Trophoblast cell (in vitro differentiated cells and primary cell): ENCODE results near the gene OCRL.

Experiments
- DNase-seq, 2 donors: peaks; one replicate each; pipeline ENCODE4 v3.0.0-alpha.2; 2016
- H2AFZ ChIP-seq: 2 replicates; pipeline ENCODE4 v1.6.1; 2013; ENCODE audit warnings: low read length, moderate library complexity, mild to moderate bottlenecking; ENCODE audit not compliant: insufficient read depth, poor library complexity
- H2AK5ac ChIP-seq: 2 replicates; pipeline ENCODE4 v1.6.1; 2013; ENCODE audit warnings: mild to moderate bottlenecking, low read length
- H2BK120ac ChIP-seq: 2 replicates; pipeline ENCODE4 v1.6.1; 2013; ENCODE audit warnings: low read length, mild to moderate bottlenecking, moderate library complexity; ENCODE audit not compliant: insufficient read depth, poor library complexity
- H2BK12ac ChIP-seq: 2 replicates; pipeline ENCODE4 v1.6.1; 2013; ENCODE audit warnings: mild to moderate bottlenecking, low read length, moderate library complexity
- H2BK5ac ChIP-seq: 2 replicates; pipeline ENCODE4 v1.6.1; 2013; ENCODE audit warnings: low read length, low read depth, moderate library complexity, mild to moderate bottlenecking; ENCODE audit not compliant: poor library complexity
- H3K14ac ChIP-seq: 2 replicates; pipeline ENCODE4 v1.6.1; 2013; ENCODE audit warnings: mild to moderate bottlenecking, low read length
- H3K18ac ChIP-seq: 2 replicates; pipeline ENCODE4 v1.6.1; 2013; ENCODE audit warnings: mild to moderate bottlenecking, low read length
- H3K23ac ChIP-seq: 2 replicates; pipeline ENCODE4 v1.6.1; 2013; ENCODE audit warnings: low read length
- H3K27ac ChIP-seq: 2 replicates; pipeline ENCODE4 v1.5.1; 2013; ENCODE audit warnings: low read depth, mild to moderate bottlenecking, inconsistent platforms, low read length, moderate library complexity
- H3K27me3 ChIP-seq: 2 replicates; pipeline ENCODE4 v1.6.1; 2013; ENCODE audit warnings: inconsistent platforms, mild to moderate bottlenecking, low read length, moderate library complexity; ENCODE audit not compliant: insufficient read depth
- H3K36me3 ChIP-seq, 2 experiments: 1 replicate in 1 of 2; 2 replicates in 1 of 2; pipeline ENCODE4 v1.6.1; 2013; ENCODE audit warnings: low read length in 2 of 2, mild to moderate bottlenecking in 2 of 2, moderate library complexity in 1 of 2; ENCODE audit not compliant: insufficient read depth in 2 of 2, control insufficient read depth in 1 of 2
- H3K4ac ChIP-seq: 2 replicates; pipeline ENCODE4 v1.6.1; 2013; ENCODE audit warnings: low read depth, mild to moderate bottlenecking, low read length, moderate library complexity
- H3K4me1 ChIP-seq, 2 experiments: 1 replicate in 1 of 2; 2 replicates in 1 of 2; pipeline ENCODE4 v1.6.1; 2013; ENCODE audit warnings: low read length in 2 of 2, mild to moderate bottlenecking in 2 of 2, moderate library complexity in 1 of 2; ENCODE audit not compliant: insufficient read depth in 2 of 2, control insufficient read depth in 1 of 2
- H3K4me2 ChIP-seq: 2 replicates; pipeline ENCODE4 v1.6.1; 2013; ENCODE audit warnings: inconsistent platforms, mild to moderate bottlenecking, low read length, moderate library complexity
- H3K4me3 ChIP-seq: 2 replicates; pipeline ENCODE4 v1.5.1; 2013; ENCODE audit warnings: mild to moderate bottlenecking, low read depth, low read length, inconsistent platforms
- H3K79me1 ChIP-seq: one replicate; pipeline ENCODE4 v1.6.1; 2013; ENCODE audit warnings: low read length
- H3K79me2 ChIP-seq: 2 replicates; pipeline ENCODE4 v1.6.1; 2013; ENCODE audit warnings: low read length, mild to moderate bottlenecking; ENCODE audit not compliant: control insufficient read depth, insufficient read depth, poor library complexity
- H3K9ac ChIP-seq: 2 replicates; pipeline ENCODE4 v1.6.1; 2013; ENCODE audit warnings: mild to moderate bottlenecking, low read length
- H3K9me3 ChIP-seq: 2 replicates; pipeline ENCODE4 v1.6.1; 2013; ENCODE audit warnings: low read depth, mild to moderate bottlenecking, control low read depth, inconsistent platforms, low read length; ENCODE audit not compliant: insufficient read depth
- H4K12ac ChIP-seq: 2 replicates; pipeline ENCODE4 v1.6.1; 2013; ENCODE audit warnings: low read depth, mild to moderate bottlenecking, low read length, moderate library complexity
- H4K8ac ChIP-seq: 2 replicates; pipeline ENCODE4 v1.6.1; 2013; ENCODE audit warnings: low read depth, mild to moderate bottlenecking, low read length, moderate library complexity
- H4K91ac ChIP-seq: one replicate; pipeline ENCODE4 v1.6.1; 2013; ENCODE audit warnings: low read depth, mild to moderate bottlenecking, low read length, moderate library complexity
- WGBS: extraction: QIAGEN DNeasy Blood & Tissue Kit; methylation state at CpG from one replicate; pipeline ENCODE4 v1.1.7; 2013; ENCODE audit warnings: missing lambda C conversion rate; ENCODE audit not compliant: insufficient read length, insufficient coverage; ENCODE audit errors: extremely low coverage; 5-methylcytosine and 5-hydroxymethylcytosine counted together

OCRL gene

GRCh38 chrX:129534816-129535578 is 5.1 kb upstream of the OCRL start:
- Histone ChIP-seq H2BK12ac (no peak overlapping the region), H3K27me3 (no peaks in the 10 kb centered on the region), H4K8ac (no peak overlapping the region), H2BK120ac (no peak overlapping the region), H2BK5ac (no peak overlapping the region), H3K23ac (no peak overlapping the region), H3K79me1 (no peaks in the 10 kb centered on the region), H2AK5ac (no peak overlapping the region), H4K91ac (no peak overlapping the region), H2AFZ (no peak overlapping the region), H3K18ac (no peak overlapping the region), H3K27ac (no peak overlapping the region), H3K9ac (no peak overlapping the region), H3K4me2 (no peak overlapping the region), H3K4ac (no peak overlapping the region), H3K36me3 (no peaks in the 10 kb centered on the region), H4K12ac (no peak overlapping the region), H3K4me1 (no peaks in the 10 kb centered on the region), H3K9me3 (no peaks in the 10 kb centered on the region), H3K79me2 (no peaks in the 10 kb centered on the region), H3K14ac (no peak overlapping the region), H3K4me3 (no peak overlapping the region)
- peak; percentile 67 to 84 for DNase-seq
- WGBS: no CpG with 5 or more reads among the region's 4 CpGs

- H4K12ac ChIP-seq: peak overlapping the region; percentile 51
- peak overlapping the region; percentile 74 for H3K4me3 ChIP-seq
- peak overlapping the region; percentile 75 for H3K9ac ChIP-seq
- H3K27ac ChIP-seq: no peak overlapping the region
- H3K79me2 ChIP-seq: peaks cover 2% of the 10 kb centered on the region
- H3K9me3 ChIP-seq: no peaks in the 10 kb centered on the region
- no peak overlapping the region for H2BK5ac ChIP-seq
- H4K91ac ChIP-seq: peak overlapping the region; percentile 4
- peak overlapping the region; percentile 83 for H2AK5ac ChIP-seq
- H3K23ac ChIP-seq: no peak overlapping the region
- no peak overlapping the region for H2BK12ac ChIP-seq
- H2AFZ ChIP-seq: no peak overlapping the region
- no CpG with 5 or more reads among the region's 14 CpGs for WGBS
- peak overlapping the region; percentile 40 for H3K4ac ChIP-seq
- H3K4me1 ChIP-seq: peaks cover 0 to 5% of the 10 kb centered on the region in 2 experiments
- H3K36me3 ChIP-seq: no peaks in the 10 kb centered on the region
- H3K4me2 ChIP-seq: peak overlapping the region; percentile 98
- H2BK120ac ChIP-seq: no peak overlapping the region
- H3K79me1 ChIP-seq: peaks cover 2% of the 10 kb centered on the region
- DNase-seq: no peak
- H4K8ac ChIP-seq: peak overlapping the region; percentile 48
- peak overlapping the region; percentile 61 for H3K18ac ChIP-seq
- H3K14ac ChIP-seq: peak overlapping the region; percentile 48
- no peaks in the 10 kb centered on the region for H3K27me3 ChIP-seq
Observed at GRCh38 chrX:129540722-129541184, 694 bp downstream of the OCRL start.

GRCh38 chrX:129544780-129545179 is 4.7 kb downstream of the OCRL start:
- Histone ChIP-seq H3K18ac (no peak overlapping the region), H3K9ac (no peak overlapping the region), H3K4ac (no peak overlapping the region), H2BK12ac (no peak overlapping the region), H3K79me2 (peaks cover 2% of the 10 kb centered on the region), H2BK5ac (no peak overlapping the region), H3K9me3 (no peaks in the 10 kb centered on the region), H3K4me2 (no peak overlapping the region), H4K91ac (no peak overlapping the region), H2AK5ac (no peak overlapping the region), H3K36me3 (peaks cover 0 to 4% of the 10 kb centered on the region in 2 experiments), H2AFZ (no peak overlapping the region), H3K79me1 (peaks cover 2% of the 10 kb centered on the region), H3K14ac (no peak overlapping the region), H4K12ac (no peak overlapping the region), H4K8ac (no peak overlapping the region), H3K27me3 (no peaks in the 10 kb centered on the region), H3K4me3 (no peak overlapping the region), H3K4me1 (peaks cover 0 to 5% of the 10 kb centered on the region in 2 experiments), H2BK120ac (no peak overlapping the region), H3K27ac (no peak overlapping the region), H3K23ac (no peak overlapping the region)
- WGBS: no CpG with 5 or more reads among the region's 2 CpGs
- no peak for DNase-seq

- Histone ChIP-seq H4K8ac (no peak overlapping the region), H2BK5ac (no peak overlapping the region), H4K12ac (no peak overlapping the region), H3K9ac (no peak overlapping the region), H3K27me3 (no peaks in the 10 kb centered on the region), H3K79me2 (no peaks in the 10 kb centered on the region), H3K23ac (no peak overlapping the region), H2BK12ac (no peak overlapping the region), H3K4me1 (peaks cover 0 to 5% of the 10 kb centered on the region in 2 experiments), H3K36me3 (peaks cover 0 to 4% of the 10 kb centered on the region in 2 experiments), H3K27ac (no peak overlapping the region), H2BK120ac (no peak overlapping the region), H3K14ac (no peak overlapping the region), H4K91ac (no peak overlapping the region), H3K18ac (no peak overlapping the region), H2AK5ac (no peak overlapping the region), H3K9me3 (no peaks in the 10 kb centered on the region), H3K4me2 (no peak overlapping the region), H3K79me1 (no peaks in the 10 kb centered on the region), H3K4ac (no peak overlapping the region), H2AFZ (no peak overlapping the region), H3K4me3 (no peak overlapping the region)
- WGBS: no CpG with 5 or more reads among the region's 1 CpG
- no peak for DNase-seq
Observed at GRCh38 chrX:129545408-129545807, 5.3 kb downstream of the OCRL start.
